ENCODE data around the gene ARGFX.
A peak's percentile ranks its signal among the peaks of the same experiment; 100 is the strongest.

The ARGFX gene

DNA sequence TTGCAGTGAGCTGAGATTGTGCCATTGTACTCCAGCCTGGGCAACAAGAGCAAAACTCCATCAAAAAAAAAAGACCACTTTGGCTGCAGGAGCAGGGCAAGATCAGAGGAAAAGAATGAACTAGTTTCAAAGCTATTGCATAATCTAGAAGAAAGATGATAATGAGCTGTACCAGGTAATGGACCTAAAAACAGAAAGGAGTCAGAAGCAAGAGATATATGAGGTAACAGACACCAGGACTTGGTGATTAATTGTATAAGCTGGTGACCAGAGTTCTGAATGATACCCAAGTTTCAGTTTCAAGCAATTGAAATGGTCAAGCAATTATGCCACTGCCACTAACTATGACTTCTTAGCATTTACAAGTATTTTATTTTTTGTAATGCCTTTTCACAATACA, 24.8 kb upstream of the ARGFX start:
- DNase-seq, result no peak
- intact Hi-C loops (cut with DNase I; ENCODE audit: low total_unique reads), result no loop called here

DNA sequence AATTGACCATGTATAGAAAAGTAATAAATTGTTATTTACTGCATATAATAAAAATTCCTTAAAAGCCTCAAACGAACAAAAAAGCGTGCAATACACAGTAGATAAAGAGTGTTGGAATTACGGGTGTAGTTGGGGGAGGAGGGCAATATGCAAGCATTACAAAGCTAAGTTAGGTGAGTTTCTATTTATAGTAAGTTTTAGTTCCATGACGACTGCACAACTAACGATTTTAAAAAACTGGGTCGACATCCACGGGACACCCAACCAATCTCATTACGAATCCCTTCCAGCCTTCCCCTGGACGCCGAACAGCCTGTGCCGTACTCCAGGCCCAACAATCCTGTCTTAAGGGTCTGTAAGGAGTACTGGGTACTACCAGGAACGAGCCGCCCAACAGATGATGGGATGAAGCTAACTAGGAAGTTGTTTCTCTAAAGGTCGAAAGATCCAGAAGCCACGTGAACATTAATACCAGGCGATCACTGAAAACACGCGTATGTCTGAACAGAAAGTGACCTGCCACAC, 22.6 kb upstream of the ARGFX start:
- Histone ChIP-seq H3K4me1 (peaks cover 0 to 12% (median 8%) of the 10 kb centered on the region in 4 donors), H3K27ac (no peak overlapping the region), H3K36me3 (no peaks in the 10 kb centered on the region), H3K9me3 (no peaks in the 10 kb centered on the region), H3K27me3 (no peaks in the 10 kb centered on the region), H3K4me3 (peak overlapping the region; percentile 52 to 70)
- intact Hi-C loops (cut with DNase I; ENCODE audit: low total_unique reads), result loop anchor here (5.0 kb wide), 1 partner anchor 287 kb away; no protein-coding TSS in a partner anchor
- no peak for DNase-seq
- no peak for TF ChIP-seq CTCF (IDR thresholded peaks at IDR 0.05)

More for the DNA sequence above, 24.8 kb upstream of the ARGFX start:
- H3K4me3 ChIP-seq, result no peak overlapping the region
- TF ChIP-seq CTCF (IDR thresholded peaks at IDR 0.05), result no peak
- no peak overlapping the region for H3K27ac ChIP-seq
- H3K36me3 ChIP-seq, result no peaks in the 10 kb centered on the region
- H3K4me1 ChIP-seq, result peaks cover 0 to 12% (median 8%) of the 10 kb centered on the region in 4 donors
- no peaks in the 10 kb centered on the region for H3K27me3 ChIP-seq
- H3K9me3 ChIP-seq, result no peaks in the 10 kb centered on the region

DNA sequence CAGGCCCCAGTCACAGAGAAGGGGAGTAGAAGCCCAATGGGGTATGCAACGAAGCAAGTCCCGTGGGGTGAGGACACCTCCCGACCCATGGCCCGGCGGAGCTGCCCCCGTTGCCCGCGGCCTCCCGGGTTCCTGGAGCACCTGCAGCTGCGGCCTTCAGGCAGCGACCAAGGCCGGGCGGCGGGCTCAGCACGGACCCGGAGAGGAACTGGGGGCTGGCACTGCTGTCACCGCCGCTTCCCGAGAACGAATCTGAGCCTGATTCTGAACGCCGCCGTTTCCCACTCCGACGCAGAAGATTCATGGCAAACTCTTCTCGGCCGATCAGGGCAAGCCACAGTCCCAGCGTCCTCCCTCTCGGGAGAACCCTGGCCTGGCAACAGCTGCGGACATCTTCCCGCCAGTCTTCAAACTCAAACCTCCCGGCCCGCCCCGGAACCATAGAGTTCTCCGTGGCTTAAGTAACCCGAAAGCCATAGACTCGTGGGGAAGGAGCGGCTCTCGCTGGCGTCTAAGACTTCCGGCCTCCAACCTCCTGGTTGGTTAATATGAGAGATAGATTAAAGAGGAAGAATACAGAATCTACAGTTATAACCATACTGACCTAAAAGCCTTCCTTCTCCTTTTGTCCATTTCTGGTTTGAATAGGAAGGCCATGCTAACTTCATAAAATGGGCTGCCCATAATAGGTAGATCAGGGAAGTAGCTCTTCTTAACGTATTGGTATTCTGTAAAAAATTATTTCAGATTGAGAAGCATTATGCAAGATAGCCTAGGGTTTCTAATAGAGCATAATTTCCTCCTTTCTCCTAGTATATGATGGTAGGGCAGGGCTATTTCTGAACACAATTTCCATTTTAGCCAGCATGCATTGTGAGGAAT, 21.9 kb upstream of the ARGFX start, which contains the start of gene POLQ:
Gene POLQ (minus strand): TSS at position 415 of the 882 bp plus-strand sequence. CDS start 111 bp downstream, at position 304.
- Histone ChIP-seq H3K27ac (peak within 1 kb of the TSS; percentile 63 to 78), H3K4me3 (peak within 1 kb of the TSS; percentile 52 to 70), H3K27me3 (no peaks in the 10 kb centered on the region), H3K9me3 (no peaks in the 10 kb centered on the region), H3K36me3 (no peaks in the 10 kb centered on the region), H3K4me1 (peaks cover 0 to 12% (median 8%) of the 10 kb centered on the region in 4 donors)
- TF ChIP-seq CTCF (IDR thresholded peaks at IDR 0.05), result no peak
- peak; percentile 89 to 91 for DNase-seq
- intact Hi-C loops (cut with DNase I; ENCODE audit: low total_unique reads), result loop anchor here (5.0 kb wide), 1 partner anchor 286 kb away; no protein-coding TSS in a partner anchor

DNA sequence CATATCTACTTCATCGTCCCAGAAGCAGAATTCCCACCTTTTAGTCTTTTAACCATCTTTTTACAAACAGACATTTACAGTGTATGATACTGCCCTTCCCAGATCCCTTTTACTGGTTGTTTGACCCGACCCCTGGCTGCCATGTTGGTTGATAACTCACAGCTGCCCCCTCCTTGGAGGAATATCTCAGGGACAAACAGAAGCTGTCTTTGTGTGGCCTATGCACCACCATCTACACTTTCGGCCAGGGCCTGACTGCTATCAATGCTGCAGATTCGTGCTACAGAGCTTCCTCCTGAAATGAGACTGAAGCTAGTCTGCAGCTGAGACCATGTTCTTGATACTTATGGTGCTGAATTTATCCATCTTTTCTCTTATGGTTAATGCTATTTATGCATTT, 15.4 kb upstream of the ARGFX start:
- H3K27me3 ChIP-seq, result no peaks in the 10 kb centered on the region
- H3K27ac ChIP-seq, result no peak overlapping the region
- H3K9me3 ChIP-seq, result no peaks in the 10 kb centered on the region
- DNase-seq, result no peak
- H3K4me1 ChIP-seq, result no peaks in the 10 kb centered on the region
- H3K36me3 ChIP-seq, result no peaks in the 10 kb centered on the region
- no peak overlapping the region for H3K4me3 ChIP-seq
- no peak for TF ChIP-seq CTCF (IDR thresholded peaks at IDR 0.05)
- intact Hi-C loops (cut with DNase I; ENCODE audit: low total_unique reads), result no loop called here

DNA sequence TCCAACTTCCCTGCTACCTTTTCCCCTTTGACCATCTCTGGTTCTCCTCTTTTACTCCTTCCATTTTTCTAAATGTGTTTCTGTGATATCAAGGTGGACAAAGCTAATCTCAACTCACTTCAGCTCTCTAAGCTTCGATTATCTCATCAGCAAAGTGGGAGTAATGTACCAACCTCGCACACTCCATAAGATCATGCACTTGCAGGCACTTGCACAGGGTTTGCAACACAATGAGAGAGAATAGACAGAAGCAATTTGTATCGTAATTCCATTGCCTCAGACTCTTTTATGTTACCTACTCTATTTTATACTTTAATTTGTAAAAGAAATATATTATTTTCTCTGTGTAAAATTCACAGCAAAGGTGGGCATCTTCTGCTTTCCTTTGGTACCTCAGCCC, 15.0 kb upstream of the ARGFX start:
- H3K27me3 ChIP-seq, result no peaks in the 10 kb centered on the region
- H3K4me3 ChIP-seq, result no peak overlapping the region
- H3K9me3 ChIP-seq, result no peaks in the 10 kb centered on the region
- no peak for TF ChIP-seq CTCF (IDR thresholded peaks at IDR 0.05)
- H3K4me1 ChIP-seq, result no peaks in the 10 kb centered on the region
- intact Hi-C loops (cut with DNase I; ENCODE audit: low total_unique reads), result no loop called here
- DNase-seq, result no peak
- no peaks in the 10 kb centered on the region for H3K36me3 ChIP-seq
- H3K27ac ChIP-seq, result no peak overlapping the region

All from tibial artery (tissue), 4 donors.